PC-3 (cell line): ENCODE measurements around the gene ETV3. TPM values are rescaled to one million over a fixed set of nuclear protein-coding genes. Genes with fewer than 3 reads are reported as not detected.

Source experiments
- ATAC-seq: fragments of 200-7000 bp; cut with Tn5 transposase; 2 replicates; pipeline ENCODE4 v1.9.1; 2020; ENCODE audit warnings: mild to moderate bottlenecking, moderate library complexity
- BruUV-seq: library from RNA; stranded (reverse); fragments of 400-500 nt; replicated peaks from 2 replicates; lab custom pipeline; 2021; lab: Mats Ljungman, UMichigan
- CTCF ChIA-PET: fragments of 300-600 bp; sonication (Branson Sonifier 250); formaldehyde crosslinking; loops from one replicate; lab custom pipeline; 2022; ENCODE audit warnings: antibody characterized with exemption; lab: Charles Lee
- POLR2A ChIA-PET: fragments of 300-600 bp; sonication (Branson Sonifier 250); formaldehyde crosslinking; loops from one replicate; lab custom pipeline; 2022; ENCODE audit warnings: antibody characterized with exemption; ENCODE audit not compliant: unreplicated experiment; lab: Charles Lee
- DNase-seq: peaks from one replicate; pipeline ENCODE4 v3.0.0-alpha.2; 2015
- H2AFZ ChIP-seq: fragments of 300-600 bp; sonication (generic); 2 replicates; pipeline ENCODE4 v1.6.0; 2016; ENCODE audit warnings: antibody characterized with exemption, low read length
- H3F3A ChIP-seq: fragments of 300-600 bp; sonication (generic); one replicate; pipeline ENCODE4 v1.6.0; 2017; ENCODE audit warnings: antibody characterized with exemption, low read length, control low read depth, mild to moderate bottlenecking; ENCODE audit not compliant: unreplicated experiment
- H3K27ac ChIP-seq: fragments of 300-600 bp; sonication (generic); 2 replicates; pipeline ENCODE4 v1.5.1; 2016; ENCODE audit warnings: mild to moderate bottlenecking, low read length
- H3K27me3 ChIP-seq: fragments of 300-600 bp; sonication (generic); 2 replicates; pipeline ENCODE4 v1.6.1; 2016; ENCODE audit warnings: low read length, mixed read lengths
- H3K36me3 ChIP-seq: fragments of 300-600 bp; sonication (generic); 2 replicates; pipeline ENCODE4 v1.6.1; 2016; ENCODE audit warnings: low read depth, mixed run types, low read length, mixed read lengths
- H3K4me1 ChIP-seq: fragments of 300-600 bp; sonication (generic); 2 replicates; pipeline ENCODE4 v1.5.1; 2016; ENCODE audit warnings: low read length; ENCODE audit not compliant: insufficient read depth
- H3K4me2 ChIP-seq: fragments of 300-600 bp; sonication (generic); 2 replicates; pipeline ENCODE4 v1.6.0; 2016; ENCODE audit warnings: low read length
- H3K4me3 ChIP-seq: fragments of 300-600 bp; sonication (generic); 2 replicates; pipeline ENCODE4 v1.5.1; 2016; ENCODE audit warnings: mild to moderate bottlenecking, low read length, mixed read lengths
- H3K79me2 ChIP-seq: fragments of 300-600 bp; sonication (generic); 2 replicates; pipeline ENCODE4 v1.6.1; 2017; ENCODE audit warnings: low read length, mixed read lengths
- H3K9ac ChIP-seq: fragments of 300-600 bp; sonication (generic); 2 replicates; pipeline ENCODE4 v1.6.0; 2016; ENCODE audit warnings: mild to moderate bottlenecking, low read length
- H3K9me2 ChIP-seq: fragments of 300-600 bp; sonication (generic); replicated peaks from 2 replicates; pipeline ENCODE4 v1.6.1; 2016; ENCODE audit warnings: mixed run types, low read length, mixed read lengths
- H3K9me3 ChIP-seq: fragments of 300-600 bp; sonication (generic); 2 replicates; pipeline ENCODE4 v1.6.1; 2016; ENCODE audit warnings: low read length, mixed read lengths
- H4K20me1 ChIP-seq: fragments of 300-600 bp; sonication (generic); 2 replicates; pipeline ENCODE4 v1.6.1; 2016; ENCODE audit warnings: low read length, mixed read lengths
- CTCF ChIP-seq: fragments of 300-600 bp; sonication (generic); conservative IDR thresholded peaks from 2 replicates; pipeline ENCODE4 v1.5.1; 2017; ENCODE audit warnings: antibody characterized with exemption, low read depth, mild to moderate bottlenecking, low read length
- EZH2 ChIP-seq: fragments of 300-600 bp; sonication (generic); IDR thresholded peaks from one replicate; pipeline ENCODE4 v1.6.1; 2017; ENCODE audit warnings: antibody characterized with exemption, mild to moderate bottlenecking, low read length; ENCODE audit not compliant: unreplicated experiment
- EZH2phosphoT487 ChIP-seq: fragments of 300-600 bp; sonication (generic); IDR thresholded peaks from 2 replicates; pipeline ENCODE4 v1.6.1; 2018; ENCODE audit warnings: mild to moderate bottlenecking, antibody characterized with exemption, low read length, borderline replicate concordance
- intact Hi-C: fragments of 100-400 bp; cut with micrococcal nuclease; formaldehyde crosslinking; loops from 2 replicates; pipeline ENCODE4 v1.9.0; 2023
- total RNA-seq: library from RNA; depleted of rRNA; stranded (reverse); fragments of >200 nt; gene quantifications from 2 replicates; pipeline ENCODE4 v1.2.3, GENCODE V29; 2014

ETV3 gene
- total RNA-seq, 1 experiment from 2014 or later = 12.2 TPM

- Histone ChIP-seq H3K4me3 (no peak overlapping the region), H2AFZ (0 out of 2 replicates have a peak overlapping the region, but pooled peaks have one; percentile 25), H3K36me3 (no peaks in the 10 kb centered on the region), H3K9me2 (no peaks in the 10 kb centered on the region), H3K9ac (no peak overlapping the region), H3K9me3 (no peaks in the 10 kb centered on the region), H3K79me2 (no peaks in the 10 kb centered on the region), H3F3A (no peaks in the 10 kb centered on the region), H3K27me3 (peaks cover 50% of the 10 kb centered on the region), H4K20me1 (no peaks in the 10 kb centered on the region), H3K4me1 (peaks cover 11% of the 10 kb centered on the region), H3K27ac (no peak overlapping the region), H3K4me2 (no peak overlapping the region)
- ATAC-seq (no peak), DNase-seq (no peak)
- intact Hi-C loops = no loop called here
- no peak for TF ChIP-seq CTCF
- no peak for TF ChIP-seq EZH2
- no peak for TF ChIP-seq EZH2phosphoT487
- no TSS peak for BruUV-seq
- ChIA-PET CTCF (interaction anchor here (4.1 kb wide), 1 partner anchor 67 kb away, joined by 72 read pairs; no protein-coding TSS in a partner anchor), POLR2A (no interaction called here)
Observed at GRCh38 chr1:157157501-157158190, 19.5 kb upstream of the ETV3 start.

GRCh38 chr1:157156058-157156541 lies 17.9 kb upstream of the ETV3 start:
- DNase-seq = peak; percentile 72
- Histone ChIP-seq H3K27ac (no peak overlapping the region), H3K4me3 (peak overlapping the region; percentile 60), H3K9me3 (no peaks in the 10 kb centered on the region), H3F3A (no peaks in the 10 kb centered on the region), H4K20me1 (no peaks in the 10 kb centered on the region), H3K9me2 (no peaks in the 10 kb centered on the region), H3K9ac (no peak overlapping the region), H3K4me1 (peaks cover 11% of the 10 kb centered on the region), H2AFZ (peak overlapping the region; percentile 83), H3K36me3 (no peaks in the 10 kb centered on the region), H3K79me2 (no peaks in the 10 kb centered on the region), H3K4me2 (peak overlapping the region; percentile 85), H3K27me3 (peaks cover 43% of the 10 kb centered on the region)
- intact Hi-C loops = loop anchor here (1.0 kb wide), 1 partner anchor 66 kb away; no protein-coding TSS in a partner anchor
- peak; percentile 76 for ATAC-seq
- POLR2A ChIA-PET = no interaction called here
- TF ChIP-seq EZH2phosphoT487 = no peak
- no peak for TF ChIP-seq EZH2
- TF ChIP-seq CTCF = peak; percentile 98
- BruUV-seq = no TSS peak
- CTCF ChIA-PET = interaction anchor here (0.6 to 4.1 kb wide), 4 partner anchors 19 to 68 kb away, joined by 3 to 72 read pairs (median 4); no protein-coding TSS in a partner anchor
